B cell (primary cell): Measurements from ENCODE around the gene DIS3L2.

Source experiments
- EZH2 ChIP-seq: IDR thresholded peaks from 2 replicates; pipeline ENCODE4 v1.6.1; 2012; ENCODE audit warnings: borderline replicate concordance, low read depth, mild to moderate bottlenecking, moderate library complexity, low read length; ENCODE audit not compliant: insufficient read depth, poor library complexity, severe bottlenecking
- TF ChIP-seq, protein P1 (sequence below): fragments of 200-600 bp; IDR thresholded peaks from one replicate; pipeline ENCODE4 v1.8.0; 2022; ENCODE audit warnings: antibody characterized with exemption, mild to moderate bottlenecking

DNA sequence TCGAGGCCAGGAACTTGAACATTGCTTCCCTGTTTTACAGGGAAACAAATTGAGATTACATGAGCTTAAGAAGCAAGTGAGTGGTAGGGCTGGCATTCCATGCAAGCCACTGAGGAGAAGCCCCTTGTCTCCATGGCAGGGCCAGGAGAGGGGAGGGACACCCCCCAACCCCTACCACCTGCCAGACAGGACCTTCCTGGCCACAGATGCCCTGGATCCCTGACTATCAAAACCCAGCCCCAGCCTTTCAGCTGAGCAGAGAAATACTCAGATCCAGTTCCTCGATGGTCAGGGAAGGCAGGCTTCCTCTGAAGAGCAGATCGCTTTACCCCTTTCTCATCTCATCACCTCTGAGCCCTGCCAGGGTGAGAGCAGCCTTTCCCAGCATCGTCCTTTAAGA is 363.3 kb downstream of the DIS3L2 start:
- TF ChIP-seq, protein P1, sequence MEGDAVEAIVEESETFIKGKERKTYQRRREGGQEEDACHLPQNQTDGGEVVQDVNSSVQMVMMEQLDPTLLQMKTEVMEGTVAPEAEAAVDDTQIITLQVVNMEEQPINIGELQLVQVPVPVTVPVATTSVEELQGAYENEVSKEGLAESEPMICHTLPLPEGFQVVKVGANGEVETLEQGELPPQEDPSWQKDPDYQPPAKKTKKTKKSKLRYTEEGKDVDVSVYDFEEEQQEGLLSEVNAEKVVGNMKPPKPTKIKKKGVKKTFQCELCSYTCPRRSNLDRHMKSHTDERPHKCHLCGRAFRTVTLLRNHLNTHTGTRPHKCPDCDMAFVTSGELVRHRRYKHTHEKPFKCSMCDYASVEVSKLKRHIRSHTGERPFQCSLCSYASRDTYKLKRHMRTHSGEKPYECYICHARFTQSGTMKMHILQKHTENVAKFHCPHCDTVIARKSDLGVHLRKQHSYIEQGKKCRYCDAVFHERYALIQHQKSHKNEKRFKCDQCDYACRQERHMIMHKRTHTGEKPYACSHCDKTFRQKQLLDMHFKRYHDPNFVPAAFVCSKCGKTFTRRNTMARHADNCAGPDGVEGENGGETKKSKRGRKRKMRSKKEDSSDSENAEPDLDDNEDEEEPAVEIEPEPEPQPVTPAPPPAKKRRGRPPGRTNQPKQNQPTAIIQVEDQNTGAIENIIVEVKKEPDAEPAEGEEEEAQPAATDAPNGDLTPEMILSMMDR, result no peak
- no peak for TF ChIP-seq EZH2
